Cerebellar nuclear complex (tissue), 1 donor: ENCODE measurements around the gene CPZ.
"Not testable (repeated sequence)": the region's sequence is repeated elsewhere in the genome, so short reads cannot be mapped to it uniquely, and the experiment has no call there.

ENCODE experiments used
- DNase-seq, 2 experiments: peaks; one replicate each; lab custom pipeline; 2025; lab: John Stamatoyannopoulos, UW

Gene CPZ

GRCh38 chr4:8653326-8654000, 60.9 kb downstream of the CPZ start:
- no peak for DNase-seq

GRCh38 chr4:8654139-8654538, 61.6 kb downstream of the CPZ start:
- not testable (repeated sequence) for DNase-seq

GRCh38 chr4:8655411-8656184, 63.0 kb downstream of the CPZ start:
- no peak for DNase-seq

GRCh38 chr4:8656185-8656517, 63.6 kb downstream of the CPZ start:
- DNase-seq: no peak

GRCh38 chr4:8656711-8657380, 64.3 kb downstream of the CPZ start:
- no peak for DNase-seq

- DNase-seq: no peak
Observed at GRCh38 chr4:8657381-8658088, 65.0 kb downstream of the CPZ start.

- no peak for DNase-seq
Observed at GRCh38 chr4:8662776-8663175, 70.2 kb downstream of the CPZ start.

- DNase-seq: no peak
Observed at GRCh38 chr4:8664031-8664805, 71.7 kb downstream of the CPZ start.

- no peak for DNase-seq
Observed at GRCh38 chr4:8664976-8665375, 72.4 kb downstream of the CPZ start.

GRCh38 chr4:8665406-8666360, 73.1 kb downstream of the CPZ start:
- no peak for DNase-seq

- DNase-seq: no peak
Observed at GRCh38 chr4:8666581-8666980, 74.0 kb downstream of the CPZ start.
